Activated naive CD4-positive, alpha-beta T cell treated with anti-CD3 and anti-CD28 coated beads for 36 hours (primary cell): ENCODE measurements around the gene GIGYF2. TPM values are rescaled to one million over a fixed set of nuclear protein-coding genes. Genes with fewer than 3 reads are reported as not detected.
"Not testable (repeated sequence)": the region's sequence is repeated elsewhere in the genome, so short reads cannot be mapped to it uniquely, and the experiment has no call there.

ENCODE experiments used
- CTCF ChIA-PET: fragments of 350-600 bp; sonication (Branson Sonifier 250); formaldehyde crosslinking; loops from one replicate; lab custom pipeline; 2021; ENCODE audit warnings: antibody characterized with exemption; lab: Charles Lee
- DNase-seq: peaks from one replicate; pipeline ENCODE4 v3.0.0-alpha.2; 2020
- H3K27ac Mint-ChIP-seq: one replicate; pipeline ENCODE4 v1.8.0; 2021; ENCODE audit warnings: mild to moderate bottlenecking, mixed read lengths
- H3K27me3 Mint-ChIP-seq: one replicate; pipeline ENCODE4 v1.8.0; 2021; ENCODE audit warnings: low read depth, mixed read lengths
- H3K36me3 Mint-ChIP-seq: one replicate; pipeline ENCODE4 v1.8.0; 2021; ENCODE audit warnings: low read depth, mixed read lengths
- H3K4me1 Mint-ChIP-seq: one replicate; pipeline ENCODE4 v1.8.0; 2021; ENCODE audit warnings: low read depth, mixed read lengths
- H3K4me3 Mint-ChIP-seq: one replicate; pipeline ENCODE4 v1.8.0; 2021; ENCODE audit warnings: mild to moderate bottlenecking, moderate library complexity, mixed read lengths
- H3K9me3 Mint-ChIP-seq: one replicate; pipeline ENCODE4 v1.8.0; 2021; ENCODE audit warnings: mixed read lengths
- intact Hi-C: fragments of 100-400 bp; cut with micrococcal nuclease; formaldehyde crosslinking; loops from one replicate; pipeline ENCODE4 v1.15.1; 2023
- total RNA-seq, 2 experiments: library from RNA; stranded (reverse); gene quantifications; one replicate each; pipeline ENCODE4 v1.2.3, GENCODE V29; 2021

The GIGYF2 gene
- total RNA-seq, 2 experiments from 2014 or later, result 49.7 to 52.8 TPM

- intact Hi-C loops, result loop anchor here (1.0 to 10.0 kb wide), 7 partner anchors 85 to 1156 kb away; partner anchors contain the start of genes ATG16L1, COPS7B, EIF4E2 and HJURP
- peaks cover 17% of the 10 kb centered on the region for H3K36me3 Mint-ChIP-seq
- H3K9me3 Mint-ChIP-seq, result peaks cover 3% of the 10 kb centered on the region
- peak overlapping the region; percentile 87 for H3K4me3 Mint-ChIP-seq
- peak overlapping the region; percentile 65 for H3K27ac Mint-ChIP-seq
- no peaks in the 10 kb centered on the region for H3K27me3 Mint-ChIP-seq
- no peak for DNase-seq
- peaks cover 35% of the 10 kb centered on the region for H3K4me1 Mint-ChIP-seq
- CTCF ChIA-PET, result interaction anchor here (1.5 kb wide), 1 partner anchor 11 kb away, joined by 7 read pairs; no protein-coding TSS in a partner anchor
These were observed 497 bp upstream of the GIGYF2 start for GRCh38 chr2:232696609-232697058.

GRCh38 chr2:232697807-232698110, 628 bp downstream of the GIGYF2 start:
- CTCF ChIA-PET, result no interaction called here
- peaks cover 39% of the 10 kb centered on the region for H3K4me1 Mint-ChIP-seq
- DNase-seq, result peak; percentile 24

GRCh38 chr2:232698556-232699091, 1.5 kb downstream of the GIGYF2 start:
- H3K9me3 Mint-ChIP-seq, result peaks cover 3% of the 10 kb centered on the region
- DNase-seq, result no peak
- H3K27me3 Mint-ChIP-seq, result no peaks in the 10 kb centered on the region
- intact Hi-C loops, result loop anchor here (5.0 to 10.0 kb wide), 4 partner anchors 94 to 1154 kb away; partner anchors contain the start of genes COPS7B, HJURP, INPP5D and PDE6D
- no peak overlapping the region for H3K27ac Mint-ChIP-seq
- peaks cover 23% of the 10 kb centered on the region for H3K36me3 Mint-ChIP-seq
- CTCF ChIA-PET, result no interaction called here
- H3K4me3 Mint-ChIP-seq, result peak overlapping the region; percentile 87
- H3K4me1 Mint-ChIP-seq, result peaks cover 41% of the 10 kb centered on the region

More at GRCh38 chr2:232697807-232698110, 628 bp downstream of the GIGYF2 start:
- intact Hi-C loops, result loop anchor here (1.0 to 10.0 kb wide), 7 partner anchors 84 to 1155 kb away; partner anchors contain the start of genes ATG16L1, COPS7B, EIF4E2 and HJURP
- H3K4me3 Mint-ChIP-seq, result peak overlapping the region; percentile 87
- no peaks in the 10 kb centered on the region for H3K27me3 Mint-ChIP-seq
- H3K27ac Mint-ChIP-seq, result peak overlapping the region; percentile 70
- H3K36me3 Mint-ChIP-seq, result peaks cover 20% of the 10 kb centered on the region
- peaks cover 3% of the 10 kb centered on the region for H3K9me3 Mint-ChIP-seq

GRCh38 chr2:232699110-232699509, 2.0 kb downstream of the GIGYF2 start:
- peaks cover 41% of the 10 kb centered on the region for H3K4me1 Mint-ChIP-seq
- CTCF ChIA-PET, result no interaction called here
- no peaks in the 10 kb centered on the region for H3K27me3 Mint-ChIP-seq
- H3K36me3 Mint-ChIP-seq, result peaks cover 27% of the 10 kb centered on the region
- DNase-seq, result no peak
- intact Hi-C loops, result loop anchor here (5.0 to 10.0 kb wide), 4 partner anchors 94 to 1153 kb away; partner anchors contain the start of genes COPS7B, HJURP, INPP5D and PDE6D
- no peak overlapping the region for H3K27ac Mint-ChIP-seq
- H3K4me3 Mint-ChIP-seq, result peak overlapping the region; percentile 87
- H3K9me3 Mint-ChIP-seq, result peaks cover 3% of the 10 kb centered on the region

- no peak overlapping the region for H3K27ac Mint-ChIP-seq
- CTCF ChIA-PET, result interaction anchor here (0.6 kb wide), 1 partner anchor 1556 kb away, joined by 3 read pairs; no protein-coding TSS in a partner anchor
- intact Hi-C loops, result no loop called here
These were observed 3.0 kb downstream of the GIGYF2 start for GRCh38 chr2:232700154-232700553.

GRCh38 chr2:232707076-232707475, 9.9 kb downstream of the GIGYF2 start:
- peaks cover 10% of the 10 kb centered on the region for H3K4me1 Mint-ChIP-seq
- CTCF ChIA-PET, result no interaction called here
- no peak overlapping the region for H3K4me3 Mint-ChIP-seq
- H3K27me3 Mint-ChIP-seq, result no peaks in the 10 kb centered on the region
- H3K36me3 Mint-ChIP-seq, result peaks cover 32% of the 10 kb centered on the region
- no peak for DNase-seq
- H3K9me3 Mint-ChIP-seq, result no peaks in the 10 kb centered on the region
- intact Hi-C loops, result no loop called here
- no peak overlapping the region for H3K27ac Mint-ChIP-seq

More at GRCh38 chr2:232700154-232700553, 3.0 kb downstream of the GIGYF2 start:
- peaks cover 41% of the 10 kb centered on the region for H3K4me1 Mint-ChIP-seq
- H3K9me3 Mint-ChIP-seq, result peaks cover 3% of the 10 kb centered on the region
- H3K4me3 Mint-ChIP-seq, result no peak overlapping the region
- no peak for DNase-seq
- H3K36me3 Mint-ChIP-seq, result peaks cover 34% of the 10 kb centered on the region
- H3K27me3 Mint-ChIP-seq, result no peaks in the 10 kb centered on the region

GRCh38 chr2:232713505-232713904, 16.4 kb downstream of the GIGYF2 start:
- no peak overlapping the region for H3K27ac Mint-ChIP-seq
- H3K4me3 Mint-ChIP-seq, result no peak overlapping the region
- no peaks in the 10 kb centered on the region for H3K27me3 Mint-ChIP-seq
- no peaks in the 10 kb centered on the region for H3K9me3 Mint-ChIP-seq
- intact Hi-C loops, result no loop called here
- DNase-seq, result no peak
- CTCF ChIA-PET, result no interaction called here
- peaks cover 31% of the 10 kb centered on the region for H3K36me3 Mint-ChIP-seq
- H3K4me1 Mint-ChIP-seq, result peaks cover 25% of the 10 kb centered on the region

GRCh38 chr2:232714969-232715368, 17.8 kb downstream of the GIGYF2 start:
- peaks cover 2% of the 10 kb centered on the region for H3K9me3 Mint-ChIP-seq
- H3K27ac Mint-ChIP-seq, result no peak overlapping the region
- H3K36me3 Mint-ChIP-seq, result peaks cover 44% of the 10 kb centered on the region
- DNase-seq, result no peak
- intact Hi-C loops, result no loop called here
- H3K4me1 Mint-ChIP-seq, result peaks cover 27% of the 10 kb centered on the region
- H3K4me3 Mint-ChIP-seq, result no peak overlapping the region
- H3K27me3 Mint-ChIP-seq, result no peaks in the 10 kb centered on the region
- CTCF ChIA-PET, result no interaction called here

GRCh38 chr2:232720056-232720455, 22.9 kb downstream of the GIGYF2 start:
- Mint-ChIP-seq H3K4me1 (peaks cover 36% of the 10 kb centered on the region), H3K36me3 (peaks cover 48% of the 10 kb centered on the region)
- H3K27me3 Mint-ChIP-seq, CTCF ChIA-PET, H3K9me3 Mint-ChIP-seq, H3K27ac Mint-ChIP-seq, H3K4me3 Mint-ChIP-seq, DNase-seq, intact Hi-C loops: not testable (repeated sequence)

GRCh38 chr2:232721261-232721660, 24.1 kb downstream of the GIGYF2 start:
- Mint-ChIP-seq H3K27me3 (no peaks in the 10 kb centered on the region), H3K9me3 (peaks cover 4% of the 10 kb centered on the region), H3K27ac (no peak overlapping the region)

GRCh38 chr2:232721882-232722281, 24.8 kb downstream of the GIGYF2 start:
- intact Hi-C loops, result no loop called here
- Mint-ChIP-seq H3K4me1 (peaks cover 24% of the 10 kb centered on the region), H3K27me3 (no peaks in the 10 kb centered on the region), H3K27ac (no peak overlapping the region), H3K9me3 (peaks cover 4% of the 10 kb centered on the region), H3K36me3 (peaks cover 46% of the 10 kb centered on the region), H3K4me3 (no peak overlapping the region)
- CTCF ChIA-PET, result interaction anchor here (0.6 kb wide), 1 partner anchor 39 kb away, joined by 3 read pairs; no protein-coding TSS in a partner anchor
- no peak for DNase-seq

More at GRCh38 chr2:232721261-232721660, 24.1 kb downstream of the GIGYF2 start:
- Mint-ChIP-seq H3K4me1 (peaks cover 27% of the 10 kb centered on the region), H3K36me3 (peaks cover 49% of the 10 kb centered on the region), H3K4me3 (no peak overlapping the region)
- no peak for DNase-seq
- intact Hi-C loops, result no loop called here
- CTCF ChIA-PET, result no interaction called here

- Mint-ChIP-seq H3K4me3 (no peak overlapping the region), H3K27ac (no peak overlapping the region), H3K27me3 (no peaks in the 10 kb centered on the region), H3K9me3 (peaks cover 4% of the 10 kb centered on the region), H3K36me3 (peaks cover 39% of the 10 kb centered on the region), H3K4me1 (peaks cover 24% of the 10 kb centered on the region)
- intact Hi-C loops, result no loop called here
- CTCF ChIA-PET, result no interaction called here
- DNase-seq, result no peak
These were observed 25.9 kb downstream of the GIGYF2 start for GRCh38 chr2:232723027-232723426.

- peaks cover 13% of the 10 kb centered on the region for H3K36me3 Mint-ChIP-seq
- H3K4me1 Mint-ChIP-seq, result peaks cover 2% of the 10 kb centered on the region
- DNase-seq, result no peak
- H3K27ac Mint-ChIP-seq, result peak overlapping the region; percentile 33
- CTCF ChIA-PET, result no interaction called here
- intact Hi-C loops, result no loop called here
- no peak overlapping the region for H3K4me3 Mint-ChIP-seq
- no peaks in the 10 kb centered on the region for H3K27me3 Mint-ChIP-seq
- no peaks in the 10 kb centered on the region for H3K9me3 Mint-ChIP-seq
These were observed 31.7 kb downstream of the GIGYF2 start for GRCh38 chr2:232728785-232729184.
